Measurements from ENCODE around the gene BICD1.
A peak's percentile ranks its signal among the peaks of the same experiment; 100 is the strongest.

BICD1 gene

GRCh38 chr12:32255588-32255987, 148.9 kb downstream of the BICD1 start:
- Mint-ChIP-seq H3K27ac (peak overlapping the region in 1 of 2 donors; percentile 72), H3K4me3 (no peak overlapping the region), H3K9me3 (no peaks in the 10 kb centered on the region), H3K27me3 (no peaks in the 10 kb centered on the region), H3K36me3 (ENCODE audit: insufficient read depth) (no peaks in the 10 kb centered on the region), H3K4me1 (ENCODE audit: low read depth in 2 of 2) (peaks cover 4 to 5% of the 10 kb centered on the region in 2 donors)
- no peak for DNase-seq
- ATAC-seq (replicated peaks), result no peak

GRCh38 chr12:32257695-32258496, 151.2 kb downstream of the BICD1 start:
- Mint-ChIP-seq H3K9me3 (no peaks in the 10 kb centered on the region), H3K36me3 (ENCODE audit: insufficient read depth) (no peaks in the 10 kb centered on the region), H3K4me3 (no peak overlapping the region), H3K27ac (peak overlapping the region in 1 of 2 donors; percentile 52), H3K27me3 (no peaks in the 10 kb centered on the region), H3K4me1 (ENCODE audit: low read depth in 2 of 2) (peaks cover 6 to 9% of the 10 kb centered on the region in 2 donors)
- DNase-seq, result no peak
- no peak for ATAC-seq (replicated peaks)

GRCh38 chr12:32260696-32261095, 154.0 kb downstream of the BICD1 start:
- no peaks in the 10 kb centered on the region for H3K9me3 Mint-ChIP-seq
- no peak overlapping the region for H3K4me3 Mint-ChIP-seq
- no peak overlapping the region for H3K27ac Mint-ChIP-seq
- no peaks in the 10 kb centered on the region for H3K36me3 Mint-ChIP-seq (ENCODE audit: insufficient read depth)
- H3K4me1 Mint-ChIP-seq (ENCODE audit: low read depth in 2 of 2), result peaks cover 1 to 9% of the 10 kb centered on the region in 2 donors
- DNase-seq (no peak), ATAC-seq (replicated peaks) (no peak)
- no peaks in the 10 kb centered on the region for H3K27me3 Mint-ChIP-seq

GRCh38 chr12:32261638-32262037, 155.0 kb downstream of the BICD1 start:
- Mint-ChIP-seq H3K4me3 (no peak overlapping the region), H3K27ac (no peak overlapping the region), H3K36me3 (ENCODE audit: insufficient read depth) (no peaks in the 10 kb centered on the region), H3K4me1 (ENCODE audit: low read depth in 2 of 2) (peaks cover 1 to 6% of the 10 kb centered on the region in 2 donors), H3K27me3 (no peaks in the 10 kb centered on the region), H3K9me3 (no peaks in the 10 kb centered on the region)
- DNase-seq, result no peak
- no peak for ATAC-seq (replicated peaks)

- Mint-ChIP-seq H3K4me1 (ENCODE audit: low read depth in 2 of 2) (peaks cover 1 to 6% of the 10 kb centered on the region in 2 donors), H3K27ac (no peak overlapping the region), H3K27me3 (no peaks in the 10 kb centered on the region), H3K4me3 (no peak overlapping the region), H3K9me3 (no peaks in the 10 kb centered on the region), H3K36me3 (ENCODE audit: insufficient read depth) (no peaks in the 10 kb centered on the region)
- no peak for DNase-seq
- peak; percentile 29 for ATAC-seq (replicated peaks)
These were observed 158.3 kb downstream of the BICD1 start for GRCh38 chr12:32264961-32265360.

GRCh38 chr12:32265456-32265855, 158.8 kb downstream of the BICD1 start:
- DNase-seq, result no peak
- no peaks in the 10 kb centered on the region for H3K27me3 Mint-ChIP-seq
- peaks cover 1 to 6% of the 10 kb centered on the region in 2 donors for H3K4me1 Mint-ChIP-seq (ENCODE audit: low read depth in 2 of 2)
- no peak overlapping the region for H3K27ac Mint-ChIP-seq
- H3K9me3 Mint-ChIP-seq, result no peaks in the 10 kb centered on the region
- H3K4me3 Mint-ChIP-seq, result no peak overlapping the region
- no peak for ATAC-seq (replicated peaks)
- no peaks in the 10 kb centered on the region for H3K36me3 Mint-ChIP-seq (ENCODE audit: insufficient read depth)

GRCh38 chr12:32265951-32266350, 159.3 kb downstream of the BICD1 start:
- ATAC-seq (replicated peaks) (no peak), DNase-seq (no peak)
- Mint-ChIP-seq H3K4me1 (ENCODE audit: low read depth in 2 of 2) (peaks cover 1 to 6% of the 10 kb centered on the region in 2 donors), H3K9me3 (no peaks in the 10 kb centered on the region), H3K27ac (no peak overlapping the region), H3K4me3 (no peak overlapping the region), H3K36me3 (ENCODE audit: insufficient read depth) (no peaks in the 10 kb centered on the region), H3K27me3 (no peaks in the 10 kb centered on the region)

- Mint-ChIP-seq H3K9me3 (no peaks in the 10 kb centered on the region), H3K4me1 (ENCODE audit: low read depth in 2 of 2) (no peaks in the 10 kb centered on the region), H3K36me3 (ENCODE audit: insufficient read depth) (no peaks in the 10 kb centered on the region)
These were observed 160.1 kb downstream of the BICD1 start for GRCh38 chr12:32266756-32267155.

GRCh38 chr12:32270818-32271710, 164.4 kb downstream of the BICD1 start:
- ATAC-seq (replicated peaks) (no peak), DNase-seq (no peak)
- Mint-ChIP-seq H3K27me3 (no peaks in the 10 kb centered on the region), H3K4me1 (ENCODE audit: low read depth in 2 of 2) (peaks cover 12 to 13% of the 10 kb centered on the region in 2 donors), H3K9me3 (no peaks in the 10 kb centered on the region), H3K4me3 (no peak overlapping the region), H3K27ac (peak overlapping the region in 1 of 2 donors; percentile 42), H3K36me3 (ENCODE audit: insufficient read depth) (peaks cover 2% of the 10 kb centered on the region)

More at GRCh38 chr12:32266756-32267155, 160.1 kb downstream of the BICD1 start:
- Mint-ChIP-seq H3K27me3 (no peaks in the 10 kb centered on the region), H3K4me3 (no peak overlapping the region), H3K27ac (no peak overlapping the region)
- no peak for ATAC-seq (replicated peaks)
- no peak for DNase-seq

- Mint-ChIP-seq H3K27me3 (no peaks in the 10 kb centered on the region), H3K36me3 (ENCODE audit: insufficient read depth) (peaks cover 2% of the 10 kb centered on the region), H3K9me3 (no peaks in the 10 kb centered on the region), H3K4me1 (ENCODE audit: low read depth in 2 of 2) (peaks cover 12 to 13% of the 10 kb centered on the region in 2 donors), H3K4me3 (no peak overlapping the region), H3K27ac (peak overlapping the region; percentile 84 to 87)
- ATAC-seq (replicated peaks) (no peak), DNase-seq (no peak)
These were observed 165.8 kb downstream of the BICD1 start for GRCh38 chr12:32272465-32272864.

- H3K27me3 Mint-ChIP-seq, result no peaks in the 10 kb centered on the region
- H3K9me3 Mint-ChIP-seq, result no peaks in the 10 kb centered on the region
- DNase-seq (no peak), ATAC-seq (replicated peaks) (no peak)
- peak overlapping the region in 1 of 2 donors; percentile 6 for H3K4me3 Mint-ChIP-seq
- peaks cover 12 to 13% of the 10 kb centered on the region in 2 donors for H3K4me1 Mint-ChIP-seq (ENCODE audit: low read depth in 2 of 2)
- H3K27ac Mint-ChIP-seq, result peak overlapping the region; percentile 84 to 87
- peaks cover 2% of the 10 kb centered on the region for H3K36me3 Mint-ChIP-seq (ENCODE audit: insufficient read depth)
These were observed 166.4 kb downstream of the BICD1 start for GRCh38 chr12:32273063-32273522.

GRCh38 chr12:32273712-32274111, 167.1 kb downstream of the BICD1 start:
- ATAC-seq (replicated peaks) (peak; percentile 66), DNase-seq (peak in 1 of 3 experiments; percentile 3)
- Mint-ChIP-seq H3K27me3 (no peaks in the 10 kb centered on the region), H3K4me1 (ENCODE audit: low read depth in 2 of 2) (peaks cover 12 to 13% of the 10 kb centered on the region in 2 donors), H3K4me3 (no peak overlapping the region), H3K36me3 (ENCODE audit: insufficient read depth) (peaks cover 2% of the 10 kb centered on the region), H3K27ac (peak overlapping the region; percentile 84 to 87), H3K9me3 (no peaks in the 10 kb centered on the region)

- Mint-ChIP-seq H3K4me1 (ENCODE audit: low read depth in 2 of 2) (peaks cover 12 to 13% of the 10 kb centered on the region in 2 donors), H3K27ac (no peak overlapping the region), H3K4me3 (no peak overlapping the region), H3K9me3 (no peaks in the 10 kb centered on the region), H3K36me3 (ENCODE audit: insufficient read depth) (peaks cover 2% of the 10 kb centered on the region), H3K27me3 (no peaks in the 10 kb centered on the region)
- DNase-seq (no peak), ATAC-seq (replicated peaks) (no peak)
These were observed 168.0 kb downstream of the BICD1 start for GRCh38 chr12:32274665-32275064.
